Spleen (tissue), 11 donors: ENCODE data around the gene SFTPB. TPM values are rescaled to one million over a fixed set of nuclear protein-coding genes. Genes with fewer than 3 reads are reported as not detected.

ENCODE experiments used
- DNase-seq: peaks from one replicate; pipeline ENCODE4 v3.0.0-alpha.2; 2020
- H3K27ac ChIP-seq, 8 donors: fragments of 200-600 bp; sonication (generic) in 7 of 8; 1 replicate in 4 of 8; 2 replicates in 4 of 8; pipeline versions ENCODE4 v1.5.0 to v1.8.0; 2016 to 2021; ENCODE audit warnings: inconsistent platforms in 4 of 8, mild to moderate bottlenecking in 4 of 8, moderate library complexity in 1 of 8
- H3K27me3 ChIP-seq, 7 donors: fragments of 200-600 bp; sonication (generic) in 6 of 7; replicated peaks in 1 of 7; 1 replicate in 4 of 7; 2 replicates in 3 of 7; pipeline versions ENCODE4 v1.5.0 to v1.8.0; 2016 to 2021; ENCODE audit warnings: inconsistent platforms in 3 of 7, mild to moderate bottlenecking in 1 of 7
- H3K36me3 ChIP-seq, 6 donors: fragments of 200-600 bp; sonication (generic) in 5 of 6; 1 replicate in 4 of 6; 2 replicates in 2 of 6; pipeline versions ENCODE4 v1.5.0 to v1.8.0; 2016 to 2021; ENCODE audit warnings: inconsistent platforms in 2 of 6
- H3K4me1 ChIP-seq, 6 donors: fragments of 200-600 bp; sonication (generic) in 5 of 6; 1 replicate in 3 of 6; 2 replicates in 3 of 6; pipeline versions ENCODE4 v1.5.0 to v1.8.0; 2016 to 2021; ENCODE audit warnings: inconsistent platforms in 3 of 6
- H3K4me3 ChIP-seq, 8 donors: fragments of 200-600 bp; sonication (generic) in 7 of 8; 1 replicate in 4 of 8; 2 replicates in 4 of 8; pipeline versions ENCODE4 v1.5.0 to v1.8.0; 2016 to 2021; ENCODE audit warnings: inconsistent platforms in 4 of 8, mild to moderate bottlenecking in 4 of 8, moderate library complexity in 2 of 8
- H3K9me3 ChIP-seq, 8 donors: fragments of 200-600 bp; sonication (generic) in 7 of 8; 1 replicate in 4 of 8; 2 replicates in 4 of 8; pipeline versions ENCODE4 v1.5.0 to v1.8.0; 2016 to 2021; ENCODE audit warnings: inconsistent platforms in 4 of 8
- CTCF ChIP-seq, 11 experiments: fragments of 200-600 bp in 7 of 11; fragments of 450-650 bp in 4 of 11; sonication (generic) in 4 of 11; IDR thresholded peaks in 8 of 11; conservative IDR thresholded peaks in 3 of 11; 1 replicate in 7 of 11; 2 replicates in 4 of 11; pipeline versions ENCODE4 v1.4.0 to v1.8.0; 2016 to 2021; ENCODE audit warnings: antibody characterized with exemption in 11 of 11, inconsistent platforms in 4 of 11, mild to moderate bottlenecking in 1 of 11
- POLR2A ChIP-seq, 3 donors: fragments of 450-650 bp; IDR thresholded peaks; one replicate each; pipeline ENCODE4 v1.5.1; 2017; ENCODE audit warnings: antibody characterized with exemption in 3 of 3, mild to moderate bottlenecking in 1 of 3
- POLR2AphosphoS5 ChIP-seq, 3 donors: sonication (generic); formaldehyde crosslinking; IDR thresholded peaks; one replicate each; pipeline ENCODE4 v1.5.1; 2017; ENCODE audit warnings: antibody characterized with exemption in 3 of 3
- WGBS, 5 donors: extraction: QIAGEN DNeasy Blood & Tissue Kit in 3 of 5; methylation state at CpG; one replicate each; pipeline versions ENCODE4 v1.1.5 to v1.1.7; 2013 to 2018; 5-methylcytosine and 5-hydroxymethylcytosine counted together
- intact Hi-C: fragments of 100-400 bp; cut with DNase I; formaldehyde crosslinking; loops from one replicate; pipeline ENCODE4 v1.15.0; 2023; ENCODE audit warnings: low total_unique reads
- polyA plus RNA-seq, 3 donors: library from polyadenylated mRNA; stranded (reverse); fragments of 200-250 nt; gene quantifications; one replicate each; pipeline ENCODE4 v1.2.1, GENCODE V29; 2013
- total RNA-seq, 7 donors: library from RNA; depleted of rRNA in 3 of 7; stranded (reverse); fragments of >200 nt in 3 of 7; fragmentation: NEBNext Ultra II Directional in 4 of 7; extraction: Animal tissue kit (Norgen Biotek cat#: 25700) in 4 of 7; gene quantifications; one replicate each; pipeline versions ENCODE4 v1.1.0 to v1.2.1, GENCODE V29; 2016 to 2021
- donor health status: healthy with polysubstance abuse.
- donor health status: DM: no; HTN: no; CAD: no; lungs with moderate emphysema.
- donor health status: DM: no; HTN: no; CAD: no.
- donor health status: Bipolar disorder and iron deficiency.
- donor health status: healthy.
- donor health status: DM: no; HTN: no; CAD: no.
- donor health status: DM: yes; HTN: yes; CAD: no.

The SFTPB gene
- total and polyA plus RNA-seq, 10 donors, result 0.59 to 4.0 (median 2.0) TPM; not detected in 6

GRCh38 chr2:85613717-85614515, 54.1 kb downstream of the SFTPB start:
- no peaks in the 10 kb centered on the region for H3K9me3 ChIP-seq
- peaks cover 0 to 31% (median 5%) of the 10 kb centered on the region in 6 donors for H3K36me3 ChIP-seq
- no peak for TF ChIP-seq POLR2AphosphoS5 (IDR thresholded peaks at IDR 0.05)
- no peak for TF ChIP-seq CTCF (IDR thresholded peaks at IDR 0.05 in 8 of 11, conservative IDR thresholded peaks at IDR 0.05 in 3 of 11)
- no peak for TF ChIP-seq POLR2A (IDR thresholded peaks at IDR 0.05)
- H3K4me1 ChIP-seq, result peaks cover 25 to 71% (median 55%) of the 10 kb centered on the region in 6 donors
- 90 to 94% (median 92%) methylated on average over 10 of the region's 10 CpGs for WGBS, 5 donors
- H3K27me3 ChIP-seq, result no peaks in the 10 kb centered on the region
- intact Hi-C loops, result no loop called here
- H3K27ac ChIP-seq, result no peak overlapping the region
- DNase-seq, result no peak
- H3K4me3 ChIP-seq, result no peak overlapping the region

GRCh38 chr2:85611705-85612587, 56.1 kb downstream of the SFTPB start, which contains the start of gene C2orf68:
TSS of gene C2orf68 (minus strand) at chr2:85612066. CDS start at chr2:85611984, 82 bp downstream.
- peak within 1 kb of the TSS; percentile 76 to 99 (median 94) for H3K4me3 ChIP-seq
- intact Hi-C loops, result no loop called here
- peak within 1 kb of the TSS; percentile 84 to 94 (median 88) for H3K27ac ChIP-seq
- peaks cover 15 to 71% (median 42%) of the 10 kb centered on the region in 6 donors for H3K4me1 ChIP-seq
- H3K27me3 ChIP-seq, result no peaks in the 10 kb centered on the region
- H3K36me3 ChIP-seq, result peaks cover 0 to 35% (median 16%) of the 10 kb centered on the region in 6 donors
- peak; percentile 98 for DNase-seq
- H3K9me3 ChIP-seq, result no peaks in the 10 kb centered on the region
- 9 to 16% (median 11%) methylated on average over 47 to 73 of the region's 73 CpGs for WGBS, 5 donors
- TF ChIP-seq POLR2A (IDR thresholded peaks at IDR 0.05) (peak in 2 of 3 donors; percentile 19 to 25), POLR2AphosphoS5 (IDR thresholded peaks at IDR 0.05) (peak; percentile 90 to 94 (median 91)), CTCF (IDR thresholded peaks at IDR 0.05 in 8 of 11, conservative IDR thresholded peaks at IDR 0.05 in 3 of 11) (peak in 1 of 11 experiments; percentile 30)

DNA sequence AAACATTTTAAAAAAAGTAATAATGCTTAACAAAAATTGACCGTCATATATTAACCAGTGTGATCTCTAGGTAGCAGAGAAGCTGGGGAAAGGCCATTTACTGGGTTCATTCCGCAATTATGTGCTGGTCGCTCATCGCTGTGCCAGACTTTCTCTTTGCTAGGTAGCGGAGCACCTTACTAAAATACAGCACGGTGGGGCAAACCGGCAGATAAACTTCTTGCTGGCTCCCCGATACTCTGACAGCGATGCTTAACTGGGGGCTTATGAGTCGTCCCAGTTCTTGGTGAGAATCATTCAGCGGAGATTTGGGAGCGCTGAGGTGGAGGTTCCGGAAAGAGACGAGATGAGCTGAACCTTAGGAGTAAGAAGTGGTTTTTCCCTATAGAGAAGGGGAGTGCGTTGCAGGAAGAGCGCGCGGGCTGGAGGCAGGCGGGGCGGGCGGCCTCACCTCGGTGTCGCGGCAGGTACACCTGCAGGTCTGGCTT, 56.7 kb downstream of the SFTPB start:
- 10 to 14% (median 12%) methylated on average over 24 of the region's 24 CpGs for WGBS, 5 donors
- Histone ChIP-seq H3K27me3 (no peaks in the 10 kb centered on the region), H3K36me3 (peaks cover 0 to 40% (median 17%) of the 10 kb centered on the region in 6 donors), H3K4me1 (peaks cover 12 to 73% (median 40%) of the 10 kb centered on the region in 6 donors), H3K27ac (peak overlapping the region; percentile 84 to 94 (median 88)), H3K9me3 (no peaks in the 10 kb centered on the region), H3K4me3 (peak overlapping the region; percentile 76 to 99 (median 94))
- TF ChIP-seq CTCF (IDR thresholded peaks at IDR 0.05 in 8 of 11, conservative IDR thresholded peaks at IDR 0.05 in 3 of 11), result no peak
- TF ChIP-seq POLR2AphosphoS5 (IDR thresholded peaks at IDR 0.05), result no peak
- no peak for DNase-seq
- intact Hi-C loops, result no loop called here

Other genes with a start within 250 kb of the SFTPB start
- under 1 TPM in 1 of 7 donors, not detected in 6; 0.94 TPM for gene SH2D6, start 249.5 kb downstream of the SFTPB start, total RNA-seq
- gene SH2D6, start 249.5 kb downstream of the SFTPB start, polyA plus RNA-seq, result under 1 TPM in 1 of 3 donors, not detected in 2; 0.20 TPM
- gene MAT2A, start 129.0 kb downstream of the SFTPB start, total RNA-seq, result 100 to 1,000 TPM; 125 to 195 (median 145) TPM
- gene MAT2A, start 129.0 kb downstream of the SFTPB start, polyA plus RNA-seq, result 10 to 100 TPM; 41.3 to 89.0 (median 71.4) TPM
- gene GGCX, start 106.7 kb downstream of the SFTPB start, total RNA-seq, result 10 to 100 TPM; 25.6 to 42.1 (median 31.9) TPM
- gene GGCX, start 106.7 kb downstream of the SFTPB start, polyA plus RNA-seq, result 10 to 100 TPM; 11.0 to 15.7 (median 15.0) TPM
- 100 to 1,000 TPM; 119 to 179 (median 145) TPM for gene VAMP8, start 90.6 kb downstream of the SFTPB start, total RNA-seq
- gene VAMP8, start 90.6 kb downstream of the SFTPB start, polyA plus RNA-seq, result 100 to 1,000 TPM; 223 to 401 (median 350) TPM
- gene VAMP5, start 83.8 kb downstream of the SFTPB start, total RNA-seq, result 10 to 100 TPM; 58.5 to 89.1 (median 64.0) TPM
- gene VAMP5, start 83.8 kb downstream of the SFTPB start, polyA plus RNA-seq, result 100 to 1,000 TPM in 2 of 3 donors, 10 to 100 TPM in 1; 71.0 to 129 (median 120) TPM
- gene RNF181, start 72.5 kb downstream of the SFTPB start, total RNA-seq, result 100 to 1,000 TPM in 3 of 7 donors, 10 to 100 TPM in 4; 72.9 to 154 (median 82.1) TPM
- 100 to 1,000 TPM; 139 to 184 (median 148) TPM for gene RNF181, start 72.5 kb downstream of the SFTPB start, polyA plus RNA-seq
- 10 to 100 TPM in 6 of 7 donors, 1 to 10 TPM in 1; 9.4 to 17.4 (median 11.2) TPM for gene TMEM150A, start 65.5 kb downstream of the SFTPB start, total RNA-seq
- gene TMEM150A, start 65.5 kb downstream of the SFTPB start, polyA plus RNA-seq, result 10 to 100 TPM; 14.6 to 18.8 (median 14.8) TPM
- gene C2orf68, start 56.1 kb downstream of the SFTPB start, total RNA-seq, result 10 to 100 TPM; 22.2 to 45.2 (median 33.2) TPM
- gene C2orf68, start 56.1 kb downstream of the SFTPB start, polyA plus RNA-seq, result 10 to 100 TPM; 16.0 to 25.3 (median 18.9) TPM
- 10 to 100 TPM; 39.9 to 58.6 (median 50.5) TPM for gene USP39, start 52.0 kb downstream of the SFTPB start, total RNA-seq
- gene USP39, start 52.0 kb downstream of the SFTPB start, polyA plus RNA-seq, result 10 to 100 TPM; 27.7 to 40.2 (median 32.5) TPM
- 10 to 100 TPM; 17.4 to 87.8 (median 42.6) TPM for gene GNLY, start 26.2 kb upstream of the SFTPB start, total RNA-seq
- 10 to 100 TPM; 13.1 to 38.9 (median 31.5) TPM for gene GNLY, start 26.2 kb upstream of the SFTPB start, polyA plus RNA-seq
- 10 to 100 TPM in 6 of 7 donors, 1 to 10 TPM in 1; 6.4 to 53.0 (median 18.6) TPM for gene ATOH8, start 85.8 kb upstream of the SFTPB start, total RNA-seq
- 10 to 100 TPM in 1 of 3 donors, 1 to 10 TPM in 2; 7.2 to 17.6 (median 9.4) TPM for gene ATOH8, start 85.8 kb upstream of the SFTPB start, polyA plus RNA-seq
- gene ST3GAL5, start 220.8 kb upstream of the SFTPB start, total RNA-seq, result 100 to 1,000 TPM in 2 of 7 donors, 10 to 100 TPM in 5; 55.8 to 124 (median 74.9) TPM
- 10 to 100 TPM; 18.7 to 41.1 (median 33.8) TPM for gene ST3GAL5, start 220.8 kb upstream of the SFTPB start, polyA plus RNA-seq